K562 (cell line): ENCODE results near the gene PDE1A. TPM values are rescaled to one million over a fixed set of nuclear protein-coding genes. Genes with fewer than 3 reads are reported as not detected.

Experiments
- BCOR ChIP-seq: fragments of 450-650 bp; IDR thresholded peaks from 2 replicates; pipeline ENCODE4 v1.6.1; 2016
- ZNF134 ChIP-seq: fragments of 250-450 bp; sonication (Bioruptor Pico); conservative IDR thresholded peaks from 2 replicates; pipeline ENCODE4 v1.4.0; 2020
- polyA plus RNA-seq, 8 experiments: library from polyadenylated mRNA; depleted of rRNA in 4 of 8; stranded (reverse) in 5 of 8; unstranded in 3 of 8; fragments of >200 nt; fragmentation: Nextera tagmentation in 2 of 8; fragmentation: Illumina TruSeq in 1 of 8; extraction: Ambion mirVana in 2 of 8; extraction: Trizol in 1 of 8; gene quantifications; 2 replicates each; pipeline versions ENCODE4 v1.2.1 to v1.2.3, GENCODE V29; 2011 to 2014; ENCODE audit warnings: inconsistent platforms in 1 of 8, missing spikeins in 1 of 8
- total RNA-seq, 7 experiments: library from RNA; depleted of rRNA in 6 of 7; stranded (reverse); fragments of >200 nt in 6 of 7; fragmentation: Illumina TruSeq in 2 of 7; extraction: Trizol in 2 of 7; gene quantifications; 2 replicates each; pipeline versions ENCODE4 v1.2.1 to v1.2.3, GENCODE V29; 2011 to 2021; ENCODE audit warnings: low replicate concordance in 1 of 7
- TF ChIP-seq, protein P1 (sequence below): fragments of 150-350 bp; IDR thresholded peaks from 2 replicates; pipeline ENCODE4 v1.6.1; 2014; ENCODE audit warnings: low read depth, mild to moderate bottlenecking, low read length, borderline replicate concordance
- TF ChIP-seq, protein P2 (sequence below), 2 experiments: fragments of 450-650 bp; formaldehyde crosslinking in 1 of 2; IDR thresholded peaks; 2 replicates each; pipeline versions ENCODE4 v1.4.0 to v1.6.1; 2014 to 2020; ENCODE audit warnings: mild to moderate bottlenecking in 2 of 2, borderline replicate concordance in 1 of 2, low read depth in 1 of 2

Gene PDE1A
- total and polyA plus RNA-seq, 9 of the 15 experiments (the other 6 are each of a cell fraction or from before 2014, with no cell fraction given), result 0.14 to 0.91 (median 0.32) TPM

DNA sequence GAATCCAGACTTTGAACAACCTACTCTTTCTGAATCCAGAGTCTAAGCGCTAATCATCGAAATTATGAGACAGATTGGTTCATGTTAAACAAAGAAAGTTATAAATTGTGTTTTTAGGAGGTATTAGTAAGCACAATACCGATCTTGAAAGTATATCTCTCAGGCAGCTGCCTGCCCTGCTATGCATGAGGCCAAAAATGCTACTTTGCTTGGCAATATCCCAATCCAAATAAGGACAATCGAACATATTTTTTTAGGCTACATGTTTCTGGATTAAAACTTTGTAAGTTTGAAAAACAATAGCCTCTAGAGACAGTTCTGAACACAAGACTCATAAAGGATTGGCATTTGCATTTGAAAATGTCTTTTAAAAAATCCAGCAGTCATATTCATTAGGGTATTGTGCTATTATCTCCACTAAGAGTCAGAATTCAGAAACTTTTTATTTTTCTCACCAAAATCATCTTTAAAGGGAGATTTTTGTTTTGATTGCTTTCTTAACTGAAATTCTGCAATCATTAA is 167.1 kb downstream of the PDE1A start (continued):
- TF ChIP-seq, protein P1, sequence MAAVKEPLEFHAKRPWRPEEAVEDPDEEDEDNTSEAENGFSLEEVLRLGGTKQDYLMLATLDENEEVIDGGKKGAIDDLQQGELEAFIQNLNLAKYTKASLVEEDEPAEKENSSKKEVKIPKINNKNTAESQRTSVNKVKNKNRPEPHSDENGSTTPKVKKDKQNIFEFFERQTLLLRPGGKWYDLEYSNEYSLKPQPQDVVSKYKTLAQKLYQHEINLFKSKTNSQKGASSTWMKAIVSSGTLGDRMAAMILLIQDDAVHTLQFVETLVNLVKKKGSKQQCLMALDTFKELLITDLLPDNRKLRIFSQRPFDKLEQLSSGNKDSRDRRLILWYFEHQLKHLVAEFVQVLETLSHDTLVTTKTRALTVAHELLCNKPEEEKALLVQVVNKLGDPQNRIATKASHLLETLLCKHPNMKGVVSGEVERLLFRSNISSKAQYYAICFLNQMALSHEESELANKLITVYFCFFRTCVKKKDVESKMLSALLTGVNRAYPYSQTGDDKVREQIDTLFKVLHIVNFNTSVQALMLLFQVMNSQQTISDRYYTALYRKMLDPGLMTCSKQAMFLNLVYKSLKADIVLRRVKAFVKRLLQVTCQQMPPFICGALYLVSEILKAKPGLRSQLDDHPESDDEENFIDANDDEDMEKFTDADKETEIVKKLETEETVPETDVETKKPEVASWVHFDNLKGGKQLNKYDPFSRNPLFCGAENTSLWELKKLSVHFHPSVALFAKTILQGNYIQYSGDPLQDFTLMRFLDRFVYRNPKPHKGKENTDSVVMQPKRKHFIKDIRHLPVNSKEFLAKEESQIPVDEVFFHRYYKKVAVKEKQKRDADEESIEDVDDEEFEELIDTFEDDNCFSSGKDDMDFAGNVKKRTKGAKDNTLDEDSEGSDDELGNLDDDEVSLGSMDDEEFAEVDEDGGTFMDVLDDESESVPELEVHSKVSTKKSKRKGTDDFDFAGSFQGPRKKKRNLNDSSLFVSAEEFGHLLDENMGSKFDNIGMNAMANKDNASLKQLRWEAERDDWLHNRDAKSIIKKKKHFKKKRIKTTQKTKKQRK, result no peak
- TF ChIP-seq ZNF134 (CRISPR knock-in tag), result no peak
- TF ChIP-seq, protein P2, sequence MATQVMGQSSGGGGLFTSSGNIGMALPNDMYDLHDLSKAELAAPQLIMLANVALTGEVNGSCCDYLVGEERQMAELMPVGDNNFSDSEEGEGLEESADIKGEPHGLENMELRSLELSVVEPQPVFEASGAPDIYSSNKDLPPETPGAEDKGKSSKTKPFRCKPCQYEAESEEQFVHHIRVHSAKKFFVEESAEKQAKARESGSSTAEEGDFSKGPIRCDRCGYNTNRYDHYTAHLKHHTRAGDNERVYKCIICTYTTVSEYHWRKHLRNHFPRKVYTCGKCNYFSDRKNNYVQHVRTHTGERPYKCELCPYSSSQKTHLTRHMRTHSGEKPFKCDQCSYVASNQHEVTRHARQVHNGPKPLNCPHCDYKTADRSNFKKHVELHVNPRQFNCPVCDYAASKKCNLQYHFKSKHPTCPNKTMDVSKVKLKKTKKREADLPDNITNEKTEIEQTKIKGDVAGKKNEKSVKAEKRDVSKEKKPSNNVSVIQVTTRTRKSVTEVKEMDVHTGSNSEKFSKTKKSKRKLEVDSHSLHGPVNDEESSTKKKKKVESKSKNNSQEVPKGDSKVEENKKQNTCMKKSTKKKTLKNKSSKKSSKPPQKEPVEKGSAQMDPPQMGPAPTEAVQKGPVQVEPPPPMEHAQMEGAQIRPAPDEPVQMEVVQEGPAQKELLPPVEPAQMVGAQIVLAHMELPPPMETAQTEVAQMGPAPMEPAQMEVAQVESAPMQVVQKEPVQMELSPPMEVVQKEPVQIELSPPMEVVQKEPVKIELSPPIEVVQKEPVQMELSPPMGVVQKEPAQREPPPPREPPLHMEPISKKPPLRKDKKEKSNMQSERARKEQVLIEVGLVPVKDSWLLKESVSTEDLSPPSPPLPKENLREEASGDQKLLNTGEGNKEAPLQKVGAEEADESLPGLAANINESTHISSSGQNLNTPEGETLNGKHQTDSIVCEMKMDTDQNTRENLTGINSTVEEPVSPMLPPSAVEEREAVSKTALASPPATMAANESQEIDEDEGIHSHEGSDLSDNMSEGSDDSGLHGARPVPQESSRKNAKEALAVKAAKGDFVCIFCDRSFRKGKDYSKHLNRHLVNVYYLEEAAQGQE (IDR thresholded peaks at IDR 0.05; ENCODE audit: borderline replicate concordance), result no peak
- TF ChIP-seq, protein P2 (CRISPR knock-in tag; IDR thresholded peaks at IDR 0.05; ENCODE audit: low read depth), result no peak
- TF ChIP-seq BCOR, result no peak
